ENCODE measurements around the gene GLUD1.
"Not testable (repeated sequence)": the region's sequence is repeated elsewhere in the genome, so short reads cannot be mapped to it uniquely, and the experiment has no call there.

Gene GLUD1

DNA sequence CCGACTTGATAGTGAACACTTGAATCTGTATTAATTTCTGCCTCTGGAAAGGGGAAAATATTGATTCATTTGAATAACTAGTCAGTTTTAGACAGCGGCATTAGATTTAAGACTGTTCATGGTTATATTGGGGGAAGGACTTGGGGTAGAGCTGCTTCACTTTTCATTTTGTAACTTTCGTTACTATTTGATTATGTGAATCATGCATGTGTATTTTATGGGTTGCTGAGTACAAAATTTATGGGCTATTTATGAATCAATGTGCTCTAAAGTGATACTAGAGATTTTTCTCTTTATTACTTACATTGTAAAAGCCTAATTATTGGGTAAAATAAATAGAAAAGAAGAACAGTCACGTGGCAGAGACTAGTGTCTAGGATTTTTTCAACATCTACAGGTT lies 4.9 kb downstream of the GLUD1 start:
- no peak for DNase-seq

DNA sequence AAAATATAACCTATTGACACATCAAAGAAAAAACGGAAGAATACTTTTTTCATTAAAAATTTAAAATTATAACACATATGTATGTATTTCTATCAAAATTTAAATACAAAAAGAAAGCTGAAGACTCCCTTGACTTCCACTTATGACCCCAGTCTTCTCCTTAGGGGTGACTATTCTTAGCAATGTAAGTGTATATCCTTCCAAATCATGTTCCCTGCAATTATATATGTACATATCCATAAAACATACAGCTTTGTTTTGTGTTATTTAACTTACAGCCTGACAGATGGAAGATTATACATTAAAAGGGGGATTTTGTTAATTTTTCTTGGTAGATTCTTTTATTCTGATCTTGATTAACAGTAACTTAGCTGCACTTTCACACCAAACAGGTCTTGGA lies 9.1 kb downstream of the GLUD1 start:
- DNase-seq = no peak

DNA sequence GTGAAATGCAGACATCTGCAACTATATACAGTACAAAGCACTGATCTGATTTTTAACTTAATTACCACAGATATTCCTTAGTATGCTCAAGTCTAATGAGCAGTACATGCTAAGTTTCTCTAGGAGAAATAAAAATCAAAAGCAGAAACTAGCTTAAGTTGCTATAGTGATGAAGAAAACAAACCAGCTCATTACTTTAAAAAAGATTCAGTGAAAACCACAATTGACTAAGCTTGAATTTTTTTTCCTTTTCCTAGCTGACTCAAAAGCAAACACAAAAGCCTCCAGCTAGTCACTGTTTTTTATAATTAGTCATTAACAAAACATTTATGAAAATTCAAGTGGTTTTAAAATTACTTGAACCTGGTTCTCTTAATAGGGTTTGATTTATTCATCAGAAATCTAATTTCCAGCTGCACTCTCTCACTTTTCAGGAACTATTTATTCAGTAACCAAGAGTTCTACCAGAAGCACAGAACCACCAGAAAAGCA lies 10.3 kb downstream of the GLUD1 start:
- not testable (repeated sequence) for DNase-seq

DNA sequence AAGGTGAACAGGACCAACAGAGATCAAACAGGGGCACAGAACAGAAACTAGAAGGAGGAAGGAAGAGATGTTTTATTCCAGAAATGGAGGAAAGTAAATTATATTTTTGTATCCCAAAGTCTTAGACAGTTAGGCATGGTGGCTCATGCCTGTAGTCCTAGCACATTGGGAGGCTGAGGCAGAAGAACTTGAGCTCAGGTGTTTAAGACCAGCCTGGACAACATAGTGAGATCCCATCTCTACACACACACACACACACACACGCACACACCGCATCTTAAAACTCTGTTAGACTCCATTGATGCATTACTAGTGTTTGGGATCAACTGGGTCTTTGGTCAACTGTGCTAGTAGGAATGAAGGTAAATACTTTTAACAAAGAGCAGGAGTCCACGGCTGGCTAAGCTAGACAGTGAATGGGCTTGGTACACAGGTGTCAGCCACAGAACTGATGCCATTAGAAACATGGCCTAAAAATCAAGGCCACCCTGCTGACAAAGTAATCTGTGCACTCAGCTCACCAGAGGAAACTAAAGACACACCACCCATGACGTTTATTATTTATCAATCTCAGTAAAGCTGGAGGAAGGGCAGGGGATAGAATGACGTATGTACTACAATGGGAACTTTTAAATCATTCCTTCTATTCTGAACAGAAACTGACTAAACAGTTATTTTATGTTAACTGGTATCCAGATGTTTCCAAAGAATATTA lies 10.9 kb downstream of the GLUD1 start:
- DNase-seq = not testable (repeated sequence)

DNA sequence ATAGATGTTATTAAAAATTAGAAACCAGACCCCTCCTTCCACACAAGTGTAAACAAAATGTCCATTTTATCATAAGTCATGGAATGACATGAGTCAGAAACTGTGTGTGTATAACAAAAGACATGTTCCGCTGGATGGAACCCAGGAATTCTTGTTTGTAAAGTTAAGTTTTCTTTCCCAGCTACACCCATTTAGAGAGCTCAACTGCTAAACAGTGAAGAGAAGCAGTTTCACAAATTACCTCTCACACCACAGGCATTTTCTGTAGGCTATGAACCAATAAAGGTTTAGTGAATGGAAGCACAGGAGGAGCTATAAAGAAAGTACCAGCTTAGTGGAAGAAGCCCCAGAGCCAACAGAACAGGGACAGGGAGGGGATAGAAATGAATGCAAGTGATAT lies 12.4 kb downstream of the GLUD1 start:
- DNase-seq = not testable (repeated sequence)

DNA sequence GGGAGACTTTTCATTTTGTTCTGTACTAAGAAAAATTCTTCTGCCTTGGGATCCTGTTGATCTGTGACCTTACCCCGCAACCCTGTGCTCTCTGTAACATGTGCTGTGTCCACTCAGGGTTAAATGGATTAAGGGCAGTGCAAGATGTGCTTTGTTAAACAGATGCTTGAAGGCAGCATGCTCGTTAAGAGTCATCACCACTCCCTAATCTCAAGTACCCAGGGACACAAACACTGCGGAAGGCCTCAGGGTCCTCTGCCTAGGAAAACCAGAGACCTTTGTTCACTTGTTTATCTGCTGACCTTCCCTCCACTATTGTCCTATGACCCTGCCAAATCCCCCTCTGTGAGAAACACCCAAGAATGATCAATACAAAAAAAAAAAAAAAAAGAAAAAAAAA lies 13.1 kb downstream of the GLUD1 start:
- not testable (repeated sequence) for DNase-seq

DNA sequence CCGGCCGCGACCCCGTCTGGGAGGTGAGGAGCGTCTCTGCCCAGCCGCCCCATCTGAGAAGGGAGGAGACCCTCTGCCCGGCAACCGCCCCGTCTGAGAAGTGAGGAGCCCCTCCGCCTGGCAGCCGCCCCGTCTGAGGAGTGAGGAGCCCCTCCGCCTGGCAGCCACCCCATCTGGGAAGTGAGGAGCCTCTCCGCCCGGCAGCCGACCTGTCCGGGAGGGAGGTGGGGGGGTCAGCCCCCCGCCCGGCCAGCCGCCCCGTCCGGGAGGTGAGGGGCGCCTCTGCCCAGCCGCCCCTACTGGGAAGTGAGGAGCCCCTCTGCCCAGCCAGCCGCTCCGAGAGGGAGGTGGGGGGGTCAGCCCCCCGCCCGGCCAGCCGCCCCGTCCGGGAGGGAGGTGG lies 14.0 kb downstream of the GLUD1 start:
- not testable (repeated sequence) for DNase-seq

DNA sequence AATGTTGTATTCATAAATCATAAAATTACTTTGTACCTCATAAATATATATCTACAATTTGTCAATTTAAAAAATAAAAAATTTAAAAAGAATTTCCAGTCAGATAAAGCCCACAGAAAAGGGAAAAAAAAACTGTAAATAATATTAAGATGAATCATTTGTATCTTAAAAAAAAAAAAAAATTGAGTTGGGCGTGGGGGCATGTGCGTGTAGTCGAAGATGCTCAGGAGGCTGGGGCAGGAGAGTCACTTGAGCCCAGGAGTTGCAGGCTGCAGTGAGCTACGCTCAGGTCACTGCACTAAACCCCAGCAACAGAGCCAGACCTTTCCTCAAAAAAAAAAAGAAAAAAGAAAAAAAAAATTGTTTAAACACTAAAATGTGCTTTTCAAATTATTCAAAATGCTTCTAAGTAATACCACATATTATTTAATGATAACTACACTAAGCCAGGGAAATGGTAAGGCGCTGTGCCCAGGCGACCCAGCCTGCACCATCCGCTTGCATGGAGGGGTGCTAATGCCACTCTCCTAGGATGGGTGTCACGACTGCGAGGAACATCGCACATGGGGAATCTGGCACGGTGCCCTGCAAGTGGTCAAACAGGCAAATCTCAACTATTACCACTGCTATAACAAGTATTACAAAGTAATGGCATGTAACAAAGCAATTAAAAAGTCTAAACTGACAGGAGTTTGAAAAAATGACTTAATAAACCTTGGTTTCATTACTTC lies 15.4 kb downstream of the GLUD1 start:
- DNase-seq = no peak

DNA sequence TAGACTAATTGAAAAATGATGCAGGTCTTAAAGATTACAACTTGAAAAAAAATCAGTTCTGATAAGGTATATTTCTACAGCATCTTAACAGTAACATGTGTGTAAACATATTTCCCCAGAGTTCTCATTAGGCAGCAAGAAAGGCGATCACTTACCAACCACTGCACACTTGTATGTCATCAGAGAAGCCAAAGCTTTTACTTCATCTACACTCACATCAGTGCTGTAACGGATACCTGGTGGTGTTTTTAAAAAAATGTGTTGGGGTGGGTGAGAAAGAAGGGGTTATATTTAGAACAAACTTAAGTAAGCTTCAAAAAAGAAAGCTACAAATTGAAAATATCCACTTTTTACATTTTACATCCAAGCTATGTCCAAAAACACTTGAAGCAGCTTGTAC lies 18.2 kb downstream of the GLUD1 start:
- not testable (repeated sequence) for DNase-seq

DNA sequence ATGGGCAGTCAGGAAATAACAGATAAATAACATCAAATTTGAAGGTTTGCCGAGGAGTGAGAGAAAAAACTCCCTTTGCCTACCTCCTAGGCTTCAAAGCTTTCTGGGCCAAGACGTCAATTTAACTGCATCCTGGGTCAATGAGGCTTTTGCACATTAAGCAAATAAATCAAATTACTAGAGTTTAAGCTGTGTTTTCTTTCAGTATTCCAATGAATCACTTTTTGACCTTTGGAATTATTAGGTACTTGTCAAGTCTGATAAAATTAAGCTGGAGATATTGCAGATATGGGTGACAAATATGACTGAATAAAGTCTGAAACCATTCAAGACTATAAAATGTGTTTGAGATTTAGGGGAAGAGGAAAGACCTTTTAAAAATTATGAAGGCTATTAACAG lies 22.2 kb downstream of the GLUD1 start:
- DNase-seq = no peak

DNA sequence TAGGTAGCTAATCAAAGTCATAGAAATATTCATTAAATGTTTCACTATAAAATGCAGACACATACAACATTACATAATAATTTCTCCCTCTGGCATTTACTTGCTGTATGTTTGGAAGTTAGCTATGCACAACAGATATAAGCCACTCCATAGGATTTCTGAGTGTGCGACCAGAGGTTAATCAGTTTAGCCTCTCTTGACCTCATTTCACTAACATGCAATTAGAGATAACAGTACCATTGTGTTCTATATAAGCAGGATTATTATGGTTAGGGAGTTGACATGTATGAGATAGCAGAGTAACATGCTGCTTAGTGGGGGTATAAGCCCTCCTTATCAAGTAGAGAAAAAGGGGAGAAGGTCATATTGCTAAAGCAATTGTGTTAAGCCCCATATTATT lies 26.4 kb downstream of the GLUD1 start:
- DNase-seq = no peak

DNA sequence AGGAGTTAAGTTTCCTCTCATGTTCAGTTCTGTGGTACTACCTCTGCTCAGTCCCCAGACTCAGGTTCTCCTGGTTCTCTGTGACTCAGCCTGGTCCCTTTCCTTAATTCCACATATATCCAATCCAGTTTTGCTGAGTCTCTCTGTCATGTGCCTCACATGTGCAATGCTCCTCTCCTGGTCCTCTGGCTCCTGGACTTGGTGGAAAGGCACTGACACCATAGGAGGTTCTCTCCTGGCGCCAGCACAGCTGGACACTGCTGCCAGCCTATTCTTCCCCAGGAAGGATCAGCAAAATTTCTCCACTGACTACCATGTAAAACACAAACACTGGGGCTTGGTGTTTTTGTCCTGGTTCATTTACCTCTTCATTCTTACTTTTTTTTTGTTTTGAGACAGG lies 27.8 kb downstream of the GLUD1 start:
- no peak for DNase-seq

DNA sequence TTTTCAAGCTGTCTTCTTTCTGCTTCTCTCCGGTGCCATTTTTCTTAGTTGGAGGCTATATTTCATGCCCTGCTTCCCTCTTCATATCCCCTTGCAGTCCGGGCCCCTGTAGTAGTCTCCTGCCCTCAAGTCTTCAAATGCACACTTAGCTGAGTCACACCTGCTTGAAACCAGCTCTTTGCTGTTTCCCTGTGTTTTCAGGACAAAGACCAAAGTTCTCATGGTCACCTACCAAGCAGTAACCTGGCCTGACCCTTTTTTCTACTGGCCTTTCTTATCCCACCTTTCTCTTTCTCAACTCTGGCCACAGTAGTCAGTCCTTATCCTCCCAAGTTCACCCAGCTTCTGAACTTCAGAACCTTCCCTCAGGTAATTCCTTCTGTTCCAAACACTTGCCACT lies 28.5 kb downstream of the GLUD1 start:
- no peak for DNase-seq

DNA sequence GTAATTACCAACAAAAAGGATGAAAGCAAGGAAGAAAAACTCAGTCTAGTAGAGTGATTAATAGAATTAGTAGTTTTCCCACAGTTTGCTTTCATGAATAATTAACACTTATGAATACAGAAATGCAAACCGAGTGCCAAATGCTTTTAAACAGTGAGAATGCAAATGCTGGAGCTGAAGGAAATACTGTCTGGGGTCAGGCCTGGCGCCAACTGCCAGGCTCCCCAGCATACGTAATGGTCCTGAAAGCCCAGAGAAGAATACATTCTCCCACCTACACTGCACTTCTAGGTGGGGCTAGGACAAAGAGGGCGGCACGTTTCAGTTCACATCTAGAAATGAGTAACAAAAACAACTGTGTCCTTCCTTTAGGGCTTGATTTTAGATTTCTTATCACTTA lies 30.0 kb downstream of the GLUD1 start:
- no peak for DNase-seq

DNA sequence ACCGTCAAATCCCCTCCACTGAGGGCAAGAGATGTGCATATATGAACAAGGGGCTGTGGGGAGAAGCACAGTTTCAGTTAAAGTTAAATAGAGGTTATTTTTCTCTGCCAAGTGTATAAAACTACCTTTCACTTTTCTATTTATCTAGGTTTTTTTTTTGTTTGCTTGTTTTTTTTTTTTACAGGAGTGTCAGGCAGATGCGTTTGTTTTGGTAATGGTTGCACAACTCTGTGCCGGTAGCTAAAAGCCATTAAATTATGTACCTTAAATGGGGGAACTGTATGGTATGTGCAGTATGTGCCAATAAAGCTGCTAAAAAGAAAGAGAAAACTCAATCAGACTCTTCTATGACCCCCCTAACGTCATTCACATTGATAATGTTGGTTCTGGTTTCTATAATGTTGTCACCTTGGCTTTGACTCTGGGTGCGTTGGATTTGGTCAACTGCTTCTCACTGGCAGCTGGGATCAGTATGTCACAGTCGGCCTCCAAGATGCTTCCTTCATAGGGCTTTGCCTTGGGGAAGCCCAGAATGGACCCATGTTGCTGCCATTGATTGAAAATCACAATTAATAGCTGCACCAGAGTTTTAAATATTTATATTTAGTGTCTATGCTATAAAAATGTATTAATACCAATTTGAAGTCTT lies 34.2 kb downstream of the GLUD1 start:
- DNase-seq = no peak

DNA sequence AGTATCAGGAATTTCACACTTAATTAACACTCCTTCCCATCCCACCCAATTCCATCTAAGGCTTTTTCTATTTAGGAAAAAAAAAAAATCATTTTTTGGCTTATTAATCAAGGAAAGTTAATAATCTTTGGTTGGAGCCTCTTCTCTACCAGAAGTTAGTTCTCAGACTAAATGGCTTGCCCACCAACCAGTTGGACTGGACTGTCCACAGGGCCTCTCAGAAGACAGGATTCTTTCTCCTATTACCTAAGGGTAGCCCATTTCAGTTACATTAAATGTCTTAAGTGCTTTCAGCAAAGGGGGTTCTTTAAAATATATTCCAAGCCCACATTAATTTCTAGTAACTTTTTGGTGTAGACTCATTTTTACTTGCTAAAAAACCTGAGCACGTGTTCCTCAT lies 35.2 kb downstream of the GLUD1 start:
- no peak for DNase-seq

DNA sequence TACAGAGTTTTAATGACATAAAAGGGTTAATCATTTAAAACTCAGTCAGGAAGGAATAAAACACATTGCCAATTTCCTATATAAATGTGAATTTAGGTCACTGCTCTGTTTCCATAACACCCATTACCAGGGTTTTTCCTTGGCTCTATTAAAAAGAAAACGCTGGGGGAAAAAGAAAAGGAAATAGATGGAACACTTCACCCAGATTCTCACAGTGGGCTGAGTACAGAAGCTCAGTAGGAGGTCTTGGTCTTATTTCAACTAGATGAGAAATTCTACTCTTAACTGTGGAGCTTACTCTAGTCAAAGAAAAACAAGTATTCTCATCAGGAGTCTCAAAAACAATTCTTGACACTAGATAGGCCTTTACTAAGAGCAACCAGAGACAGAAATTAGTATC lies 36.5 kb downstream of the GLUD1 start:
- DNase-seq = no peak

DNA sequence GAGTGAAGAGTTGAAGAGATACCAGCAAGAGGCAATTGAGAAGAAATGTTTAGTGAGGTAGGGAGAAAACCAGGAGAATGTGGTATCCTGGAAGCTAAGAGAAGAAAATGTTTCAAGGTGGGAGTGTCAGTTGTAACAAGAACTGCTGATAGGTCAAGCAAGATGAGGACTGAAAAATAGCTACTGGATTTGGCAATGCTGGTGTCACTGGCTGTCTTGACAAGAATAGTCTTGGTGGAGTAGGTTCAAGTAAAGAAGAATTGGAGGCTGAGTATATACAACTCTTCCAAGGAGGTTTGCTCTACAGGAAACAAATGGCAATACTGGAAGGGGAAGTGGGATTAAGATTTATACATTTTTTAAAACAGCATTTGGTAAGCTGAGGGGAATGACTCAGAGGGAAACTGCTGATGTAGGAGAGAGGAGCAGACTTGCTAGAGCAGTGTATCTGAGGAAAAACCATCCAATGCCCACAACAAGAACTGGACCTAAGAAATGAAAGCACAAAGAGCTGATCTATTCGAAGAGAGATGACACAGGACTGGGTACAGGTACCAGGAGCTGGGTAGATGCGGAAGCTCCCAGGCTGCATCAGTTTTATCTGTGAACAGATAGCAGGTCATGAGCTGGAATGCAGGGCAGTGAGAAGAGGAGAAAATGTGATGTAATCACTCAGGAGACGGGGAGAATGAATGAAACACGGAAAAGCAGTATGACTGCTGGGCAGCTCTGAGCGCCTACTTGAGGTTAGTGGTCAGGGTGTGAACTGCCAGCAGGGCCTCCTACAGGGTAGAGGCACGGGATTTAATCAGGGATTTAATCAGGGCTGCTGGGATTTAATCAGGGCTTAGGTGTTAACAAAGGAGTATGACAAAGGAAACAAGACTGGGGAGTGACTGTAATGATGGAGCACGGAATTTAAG lies 40.0 kb downstream of the GLUD1 start:
- DNase-seq = no peak

DNA sequence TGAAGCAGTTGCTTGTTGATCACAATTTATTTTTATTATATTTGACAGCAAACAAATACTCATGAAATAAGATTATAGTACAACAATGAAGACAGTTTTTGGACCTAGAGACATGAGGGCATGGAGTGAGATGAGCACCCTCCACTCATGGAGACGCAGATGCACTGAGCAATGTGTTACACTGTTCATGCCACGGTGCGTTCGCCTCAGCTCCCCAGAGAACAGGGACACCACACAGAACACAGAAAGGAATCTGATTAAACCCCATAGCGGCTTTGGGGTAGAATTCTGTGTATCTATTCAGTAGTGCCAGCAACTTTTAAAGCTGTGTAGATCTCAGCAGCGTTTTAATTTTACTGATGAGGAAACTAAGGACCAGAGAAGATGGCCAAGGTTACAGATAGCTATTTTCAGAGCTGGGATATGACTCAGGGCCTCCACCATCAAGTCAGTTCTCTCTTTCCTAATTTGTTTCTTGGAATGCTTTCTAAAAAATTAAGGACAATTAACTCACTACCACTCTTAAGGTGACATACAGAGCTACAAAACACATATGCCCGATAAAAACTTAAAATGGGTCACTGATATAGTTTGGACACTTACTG lies 41.0 kb downstream of the GLUD1 start:
- no peak for DNase-seq

DNA sequence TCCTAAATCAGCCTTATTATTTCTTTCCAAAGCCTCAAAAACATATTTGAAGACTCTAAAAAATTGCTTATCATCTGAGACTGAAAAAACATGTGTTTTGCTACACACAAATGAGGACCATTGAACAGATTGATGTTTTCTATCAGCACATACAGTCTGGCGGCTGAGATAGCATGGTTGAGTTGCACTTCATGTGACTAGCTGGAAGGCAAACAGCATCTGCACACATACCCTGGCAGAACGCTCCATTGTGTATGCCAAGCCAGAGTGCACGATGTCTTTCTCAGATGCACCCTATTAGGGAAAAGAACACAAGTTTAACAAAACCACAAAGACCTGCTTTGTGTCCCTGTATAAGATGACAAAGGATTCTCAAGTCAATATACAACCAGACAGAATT lies 41.5 kb downstream of the GLUD1 start:
- DNase-seq = no peak

DNA sequence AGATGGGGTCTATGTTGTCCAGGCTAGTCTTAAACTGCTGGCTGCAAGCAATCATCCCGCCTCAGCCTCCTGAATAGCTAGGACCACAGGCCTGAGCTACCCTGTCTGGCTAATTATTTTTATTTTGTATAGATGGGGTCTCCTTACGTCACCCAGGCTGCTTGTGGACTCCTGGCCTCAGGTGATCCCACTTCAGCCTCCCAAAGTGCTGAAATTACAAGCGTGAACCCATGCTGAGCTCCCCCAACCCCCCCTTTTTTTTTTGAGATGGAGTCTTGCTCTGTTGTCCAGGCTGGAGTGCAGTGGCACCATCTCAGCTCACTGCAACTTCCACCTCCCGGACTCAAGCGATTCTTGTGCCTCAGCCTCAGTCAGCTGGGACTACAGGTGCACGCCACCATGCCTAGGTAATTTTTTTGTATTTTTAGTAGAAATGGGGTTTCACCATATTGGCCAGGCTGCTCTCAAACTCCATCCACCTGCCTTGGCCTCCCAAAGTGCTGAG lies 49.2 kb downstream of the GLUD1 start:
- no peak for DNase-seq

DNA sequence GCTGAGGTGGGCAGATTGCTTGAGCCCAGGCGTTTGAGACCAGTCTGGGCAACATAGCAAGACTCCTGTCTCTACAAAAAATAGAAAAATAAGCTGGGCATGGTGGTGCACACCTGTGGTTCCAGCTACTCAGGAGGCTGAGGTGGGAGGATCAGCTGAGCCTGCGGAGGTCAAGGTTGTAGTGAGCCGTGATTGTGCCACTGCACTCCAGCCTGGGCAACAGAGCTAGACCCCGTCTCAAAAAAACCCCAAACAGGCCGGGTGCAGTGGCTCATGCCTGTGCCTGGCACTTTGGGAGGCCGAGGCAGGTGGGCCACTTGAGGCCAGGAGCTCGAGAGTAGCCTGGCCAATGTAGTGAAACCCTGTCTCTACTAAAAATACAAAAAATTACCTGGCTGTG lies 51.1 kb downstream of the GLUD1 start:
- not testable (repeated sequence) for DNase-seq

All from cerebellar nuclear complex (tissue), 1 donor.